HG03135 (cell line): ENCODE measurements around the gene CRACDL.

Source experiments
- ATAC-seq: cut with Tn5 transposase; IDR thresholded peaks from one replicate; pipeline ENCODE4 v1.9.1; 2021; ENCODE audit warnings: mild to moderate bottlenecking, moderate library complexity; ENCODE audit not compliant: unreplicated experiment

The CRACDL gene

GRCh38 chr2:98866033-98866432, 70.0 kb downstream of the CRACDL start:
- ATAC-seq: no peak

- no peak for ATAC-seq
These were observed 74.4 kb downstream of the CRACDL start for GRCh38 chr2:98861601-98862000.

- no peak for ATAC-seq
These were observed 76.7 kb downstream of the CRACDL start for GRCh38 chr2:98859323-98859722.

- ATAC-seq: no peak
These were observed 79.0 kb downstream of the CRACDL start for GRCh38 chr2:98857001-98857400.

GRCh38 chr2:98854682-98855081, 81.3 kb downstream of the CRACDL start:
- no peak for ATAC-seq

- no peak for ATAC-seq
These were observed 83.1 kb downstream of the CRACDL start for GRCh38 chr2:98852932-98853331.

- no peak for ATAC-seq
These were observed 86.0 kb downstream of the CRACDL start for GRCh38 chr2:98850074-98850473.

- ATAC-seq: no peak
These were observed 86.9 kb downstream of the CRACDL start for GRCh38 chr2:98849113-98849512.

- ATAC-seq: no peak
These were observed 88.2 kb downstream of the CRACDL start for GRCh38 chr2:98847853-98848252.

- ATAC-seq: no peak
These were observed 90.0 kb downstream of the CRACDL start for GRCh38 chr2:98846041-98846440.

GRCh38 chr2:98842136-98842535, 93.9 kb downstream of the CRACDL start:
- no peak for ATAC-seq

- no peak for ATAC-seq
These were observed 96.7 kb downstream of the CRACDL start for GRCh38 chr2:98839292-98839691.

- ATAC-seq: no peak
These were observed 100.1 kb downstream of the CRACDL start for GRCh38 chr2:98835831-98836385.

GRCh38 chr2:98833917-98834263, 102.1 kb downstream of the CRACDL start:
- ATAC-seq: no peak

GRCh38 chr2:98833172-98833916, 102.7 kb downstream of the CRACDL start:
- no peak for ATAC-seq

GRCh38 chr2:98832172-98832571, 103.9 kb downstream of the CRACDL start:
- no peak for ATAC-seq

GRCh38 chr2:98830571-98831145, 105.4 kb downstream of the CRACDL start:
- no peak for ATAC-seq

GRCh38 chr2:98829581-98830270, 106.3 kb downstream of the CRACDL start:
- no peak for ATAC-seq

GRCh38 chr2:98828793-98829371, 107.1 kb downstream of the CRACDL start:
- ATAC-seq: no peak

- ATAC-seq: no peak
These were observed 107.7 kb downstream of the CRACDL start for GRCh38 chr2:98828369-98828744.

GRCh38 chr2:98827625-98828368, 108.2 kb downstream of the CRACDL start:
- no peak for ATAC-seq
